GM19351 (cell line): ENCODE measurements around the gene CAPN15.

Experiments
- ATAC-seq: cut with Tn5 transposase; IDR thresholded peaks from one replicate; pipeline ENCODE4 v1.9.1; 2021; ENCODE audit warnings: mild to moderate bottlenecking, moderate library complexity; ENCODE audit not compliant: unreplicated experiment

CAPN15 gene

DNA sequence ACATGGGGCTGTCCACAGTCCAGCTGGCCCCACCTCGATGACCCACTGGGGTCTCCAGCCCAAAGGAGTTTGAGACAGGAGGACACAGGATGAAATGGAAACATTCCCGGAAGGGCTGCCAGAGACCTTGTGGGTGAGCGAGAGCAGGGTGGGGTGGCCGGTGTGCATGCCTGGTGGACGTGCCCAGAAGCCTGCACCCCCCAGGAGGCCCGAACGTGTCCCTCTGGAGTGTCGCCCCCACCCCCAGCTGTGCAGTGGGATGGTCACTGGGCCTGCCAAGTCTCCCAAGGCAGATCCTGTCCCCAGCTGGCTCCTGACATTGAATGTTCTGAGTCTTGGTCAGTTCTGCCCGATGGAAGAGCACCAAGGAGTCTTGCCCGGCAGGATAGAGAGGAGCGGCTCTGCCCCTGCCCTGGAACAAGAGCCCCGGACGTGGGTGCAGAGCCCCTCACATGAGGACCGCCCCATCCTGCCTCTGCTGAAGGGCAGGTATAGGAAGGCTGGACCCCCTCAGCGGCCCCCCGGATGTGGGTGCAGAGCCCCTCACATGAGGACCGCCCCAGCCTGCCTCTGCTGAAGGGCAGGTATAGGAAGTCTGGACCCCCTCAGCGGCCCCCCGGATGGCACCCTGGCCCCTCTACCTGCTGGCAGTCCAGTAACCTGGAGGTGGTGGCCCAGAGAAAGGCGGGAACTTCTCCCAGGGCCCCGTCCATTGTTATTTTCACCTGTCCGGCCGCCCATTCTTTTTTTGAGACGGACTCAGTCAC lies 3.1 kb upstream of the CAPN15 start:
- ATAC-seq, result no peak

GRCh38 chr16:525123-525519 lies 2.4 kb upstream of the CAPN15 start:
- no peak for ATAC-seq

DNA sequence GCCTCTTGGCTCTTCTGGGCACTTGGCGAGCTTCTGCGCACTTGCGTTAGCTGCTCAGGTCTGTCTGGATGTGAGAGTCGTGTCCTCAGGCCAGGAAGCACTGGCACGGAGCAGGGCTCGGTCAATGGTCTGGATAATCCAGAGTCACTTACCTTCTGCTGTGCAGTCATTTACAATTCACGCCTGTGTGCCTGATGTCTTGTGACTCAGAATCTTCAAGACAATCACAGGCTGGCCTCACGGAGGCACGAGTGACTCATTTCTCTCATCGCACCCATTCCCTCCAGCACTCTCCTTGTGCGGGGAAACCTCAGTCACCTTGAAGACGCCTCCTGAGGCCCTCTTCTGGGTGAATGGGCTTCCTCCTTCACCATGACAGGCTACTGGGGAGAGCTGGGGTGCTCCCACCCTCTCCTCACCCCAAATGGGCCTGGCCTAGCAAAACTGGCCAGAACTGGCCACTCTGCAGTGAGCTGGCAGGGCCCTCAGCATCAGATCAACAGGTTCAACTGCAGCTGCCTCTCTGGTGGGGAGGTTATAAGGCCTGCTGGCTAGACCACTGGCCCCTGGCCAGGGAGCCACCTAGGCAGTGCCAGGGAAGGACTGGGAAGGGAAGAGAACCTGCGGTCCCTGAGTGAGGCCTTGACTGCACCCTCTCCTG lies 1.9 kb upstream of the CAPN15 start:
- ATAC-seq, result no peak

GRCh38 chr16:526181-527014 lies 1.1 kb upstream of the CAPN15 start:
- ATAC-seq, result no peak

DNA sequence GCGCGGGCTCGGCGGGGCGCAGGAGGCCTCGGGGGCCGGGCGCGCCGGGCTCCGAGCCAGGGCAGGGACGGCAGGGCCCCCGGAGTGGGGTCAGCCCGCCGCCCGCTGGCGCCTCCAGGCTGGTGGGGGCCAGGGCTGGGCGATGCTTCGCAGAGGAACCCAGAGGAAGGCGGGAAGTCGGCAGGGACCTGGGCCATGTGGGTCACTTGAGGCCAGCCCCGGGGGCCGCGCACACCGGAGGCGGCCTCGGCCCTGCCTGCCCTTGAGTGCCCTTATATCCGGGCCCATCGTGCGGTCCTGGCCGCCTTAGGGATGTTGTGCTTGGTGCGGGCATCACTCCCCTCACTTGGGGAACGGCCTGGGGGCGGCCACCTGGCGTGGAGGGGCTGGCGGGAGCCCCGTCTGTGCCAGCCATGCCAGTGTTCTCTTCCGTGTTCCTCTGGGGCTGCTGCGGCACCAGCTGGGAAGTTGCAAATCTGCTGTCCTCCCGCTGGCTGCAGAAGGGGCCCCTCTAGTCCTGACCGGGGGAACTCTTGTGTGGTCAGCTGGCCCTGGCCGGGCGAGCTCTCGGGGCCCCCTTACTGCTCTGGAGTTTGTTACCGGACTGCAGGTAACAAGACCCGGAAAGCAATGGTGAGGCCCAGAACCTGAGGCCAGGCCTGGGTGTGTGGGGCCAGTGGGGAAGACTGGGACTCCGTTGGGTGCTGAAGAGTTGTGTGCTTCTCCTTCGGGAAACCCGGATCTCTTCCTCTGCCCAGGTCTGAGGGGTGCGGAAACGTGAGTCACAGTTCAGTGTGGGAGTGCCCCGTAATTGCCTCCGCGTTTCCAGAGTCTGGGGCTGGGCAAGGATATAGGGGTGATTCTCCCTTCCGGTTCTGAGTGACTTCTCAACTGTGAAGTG lies 849 bp downstream of the CAPN15 start:
- no peak for ATAC-seq

DNA sequence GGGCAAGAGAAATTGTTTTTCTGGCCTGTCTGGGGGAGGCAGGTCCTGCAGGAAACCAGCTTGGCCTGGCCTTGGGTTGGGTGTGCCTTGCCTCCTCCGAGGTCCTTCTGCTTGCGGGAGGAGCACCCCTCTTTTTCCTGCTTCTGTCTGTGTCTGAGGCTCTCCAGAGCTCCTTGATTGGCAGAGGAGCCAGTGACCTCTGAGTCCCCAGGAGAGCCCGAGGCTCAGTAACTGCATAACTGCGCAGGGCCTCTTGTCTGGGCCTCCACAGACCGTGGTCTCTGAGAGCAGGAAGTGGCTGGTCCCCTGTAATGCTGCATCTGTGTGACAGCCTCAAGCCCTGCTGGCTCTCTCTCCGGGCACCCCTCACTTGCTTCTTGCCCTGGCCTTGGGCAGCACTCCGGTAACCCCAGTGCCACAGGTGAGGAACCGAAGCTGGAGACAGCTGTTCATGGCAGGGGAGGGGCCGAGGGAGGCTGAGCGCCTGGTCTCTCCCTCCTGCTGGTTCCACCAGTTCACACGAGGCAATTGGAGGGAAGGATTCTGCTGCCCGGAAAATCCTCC lies 1.6 kb downstream of the CAPN15 start:
- no peak for ATAC-seq

- no peak for ATAC-seq
Observed at GRCh38 chr16:530111-530817, 2.8 kb downstream of the CAPN15 start.

DNA sequence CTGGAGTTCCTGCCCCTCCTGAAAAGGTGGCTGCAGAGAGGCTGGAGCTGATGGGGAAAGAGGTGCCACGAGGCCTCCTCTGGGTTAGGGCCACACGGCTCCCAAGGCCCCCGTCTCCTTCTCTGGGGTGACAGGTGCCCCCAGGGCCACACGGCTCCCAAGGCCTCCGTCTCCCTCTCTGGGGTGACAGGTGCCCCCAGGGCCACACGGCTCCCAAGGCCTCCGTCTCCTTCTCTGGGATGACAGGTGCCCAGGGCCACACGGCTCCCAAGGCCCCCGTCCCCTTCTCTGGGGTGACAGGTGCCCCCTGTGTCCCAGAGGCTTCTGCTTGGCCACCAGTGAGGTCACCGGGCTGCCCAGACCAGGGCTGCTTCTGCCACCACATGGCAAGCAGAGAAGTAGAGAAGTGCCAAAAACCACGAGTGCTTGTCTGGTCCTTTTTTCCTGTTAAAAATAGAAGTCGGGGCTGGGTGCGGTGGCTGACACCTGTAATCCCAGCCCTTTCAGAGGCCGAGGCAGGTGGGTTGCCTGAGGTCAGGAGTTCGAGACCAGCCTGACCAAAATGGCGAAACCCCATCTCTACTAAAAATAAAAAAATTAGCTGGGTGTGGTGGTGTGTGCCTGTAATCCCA lies 4.1 kb downstream of the CAPN15 start:
- ATAC-seq, result no peak

GRCh38 chr16:533391-534123 lies 6.0 kb downstream of the CAPN15 start:
- ATAC-seq, result no peak

GRCh38 chr16:534135-534534 lies 6.6 kb downstream of the CAPN15 start:
- ATAC-seq, result no peak

DNA sequence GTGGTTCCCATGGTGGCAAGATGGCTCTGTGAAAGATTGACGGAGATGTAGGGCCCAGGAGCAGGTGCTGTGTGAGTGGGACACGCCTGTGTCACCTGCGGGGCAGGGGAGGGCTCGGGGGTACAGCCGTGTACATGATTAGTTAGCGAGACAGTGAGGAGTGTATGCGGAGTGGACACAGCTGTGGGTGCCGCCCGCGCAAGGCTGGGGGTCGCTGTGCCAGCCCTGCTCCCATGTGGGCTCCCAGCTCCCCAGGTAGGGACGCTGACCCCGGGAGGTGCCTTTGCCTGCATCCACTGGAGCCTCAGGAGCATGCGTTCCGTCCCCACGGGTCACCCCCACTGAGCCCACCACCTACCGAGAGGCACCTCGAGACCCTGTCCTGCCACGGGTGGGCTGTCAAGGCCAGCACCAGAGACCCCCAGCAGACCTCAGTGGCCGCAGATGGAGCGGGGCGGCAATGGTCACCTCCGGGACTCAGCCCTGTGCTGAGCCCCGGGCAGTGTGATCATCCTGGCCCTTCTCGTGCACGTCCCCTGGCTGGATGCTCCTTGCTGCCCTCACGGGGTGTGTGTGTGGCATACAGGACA lies 7.4 kb downstream of the CAPN15 start:
- no peak for ATAC-seq

DNA sequence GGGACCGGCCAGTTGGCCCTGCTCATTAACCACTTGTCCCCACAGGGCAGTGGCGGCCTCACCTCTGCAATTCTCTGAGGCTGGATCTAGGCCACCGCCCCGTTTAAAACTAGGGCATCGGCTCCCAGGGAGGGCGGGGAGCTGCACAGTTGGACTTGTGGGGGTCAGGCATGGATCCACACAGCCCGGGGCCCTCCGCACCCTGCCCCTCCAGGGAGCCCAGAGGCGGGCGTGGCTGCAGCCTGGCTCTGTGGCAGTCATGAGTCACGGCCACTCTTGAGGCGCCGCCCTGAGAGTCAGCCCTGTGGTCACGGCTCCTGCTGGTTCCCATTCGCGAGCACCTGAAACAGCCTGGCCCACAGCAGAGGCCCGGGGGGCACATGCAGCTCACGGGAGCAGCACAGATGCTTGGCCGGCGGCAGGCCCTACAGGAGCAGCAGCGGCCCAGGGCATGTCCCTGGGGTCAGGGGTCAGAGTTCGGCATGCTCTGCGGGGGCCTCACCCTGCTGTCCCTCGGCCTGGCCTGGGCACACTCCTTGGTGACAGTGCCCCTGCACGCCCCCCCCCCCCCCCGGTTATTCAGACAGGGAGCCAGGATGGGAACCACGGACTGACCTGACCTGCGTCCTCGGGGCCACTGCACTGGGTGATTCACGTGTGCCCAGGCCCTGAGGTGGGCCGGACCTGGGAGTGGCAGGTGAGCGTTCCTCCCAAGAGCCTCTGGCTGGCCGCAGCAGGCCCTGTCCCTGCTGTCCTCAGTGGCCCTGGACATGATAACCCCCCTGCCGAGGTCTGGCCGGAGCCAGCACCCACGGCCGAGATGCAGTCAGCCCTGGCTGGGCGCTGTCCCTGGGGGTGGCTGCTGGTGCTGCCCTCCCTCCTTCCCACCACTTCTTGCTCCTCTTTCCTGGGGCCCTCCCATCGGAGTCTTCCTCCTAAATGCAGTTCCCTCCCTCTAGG lies 8.2 kb downstream of the CAPN15 start:
- no peak for ATAC-seq

DNA sequence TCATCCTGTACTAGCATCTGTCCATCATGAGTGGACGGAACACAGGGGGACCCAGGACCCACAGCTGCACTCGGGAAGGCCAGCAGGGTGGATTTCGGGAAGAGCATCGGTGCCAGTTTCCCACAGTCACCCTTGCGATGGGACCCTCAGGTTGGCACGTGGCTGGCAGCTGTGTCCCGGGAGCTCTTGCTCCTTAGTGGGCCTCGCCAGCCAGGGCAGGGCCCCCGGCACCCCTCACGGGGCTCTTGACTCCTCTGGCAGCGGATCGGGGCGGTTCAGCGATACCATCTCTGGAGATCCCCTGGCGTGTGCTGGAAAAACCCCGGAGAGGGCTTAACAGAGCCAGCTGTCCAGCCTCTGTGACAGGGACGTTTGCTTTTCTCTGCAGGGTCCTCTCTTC lies 9.2 kb downstream of the CAPN15 start:
- no peak for ATAC-seq

- no peak for ATAC-seq
Observed at GRCh38 chr16:537415-538335, 10.2 kb downstream of the CAPN15 start.

DNA sequence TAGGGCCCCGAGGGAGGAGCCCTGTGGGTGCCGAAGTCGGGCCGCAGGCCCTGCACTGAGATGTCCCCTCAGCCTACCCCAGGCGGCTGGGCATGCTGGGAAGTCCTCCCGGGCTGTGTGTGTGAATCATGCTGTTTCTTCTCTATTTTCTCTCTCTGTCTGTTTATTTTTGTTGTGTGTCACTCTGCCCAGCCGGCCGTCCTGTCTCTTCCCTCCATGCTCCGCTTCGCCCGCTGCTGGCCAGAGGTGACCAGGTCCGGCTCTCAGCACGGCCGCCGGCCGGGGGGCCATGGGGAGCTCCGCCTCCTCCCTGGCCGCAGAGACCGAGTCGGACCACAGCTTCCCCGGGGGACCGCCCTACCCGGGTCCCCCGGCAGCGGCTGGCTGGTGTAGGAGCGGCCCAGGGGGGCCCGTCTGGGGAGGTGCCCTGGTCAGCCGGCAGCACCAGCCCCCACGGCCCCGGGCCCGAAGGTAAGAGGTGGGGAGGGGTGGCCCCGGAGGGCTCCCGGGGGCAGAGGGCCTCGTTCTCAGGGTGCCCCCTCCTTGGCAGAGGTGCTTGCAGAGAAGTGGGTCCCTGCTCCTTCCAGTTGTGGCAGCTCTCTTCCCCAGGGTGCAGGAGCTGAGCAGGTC lies 12.5 kb downstream of the CAPN15 start:
- ATAC-seq, result no peak
